DND-41 (cell line): Measurements from ENCODE around the gene GPR75.

ENCODE experiments used
- ATAC-seq: fragments of 200-7000 bp; cut with Tn5 transposase; 3 replicates; pipeline ENCODE4 v1.9.1; 2021; ENCODE audit warnings: low read depth; ENCODE audit not compliant: insufficient read depth
- DNase-seq: peaks from one replicate; pipeline ENCODE4 v3.0.0-alpha.2; 2020
- H2AFZ ChIP-seq: 2 replicates; pipeline ENCODE4 v1.6.0; 2012; ENCODE audit warnings: low read depth, low read length
- H3K27ac ChIP-seq: 2 replicates; pipeline ENCODE4 v1.5.1; 2012; ENCODE audit warnings: low read length, inconsistent platforms
- H3K27me3 ChIP-seq: fragments of 200-600 bp; sonication (generic); 2 replicates; pipeline ENCODE4 v1.6.0; 2012; ENCODE audit warnings: low read length, mild to moderate bottlenecking, inconsistent platforms; ENCODE audit not compliant: insufficient read depth, poor library complexity
- H3K36me3 ChIP-seq: 2 replicates; pipeline ENCODE4 v1.5.1; 2012; ENCODE audit warnings: low read length, inconsistent platforms; ENCODE audit not compliant: insufficient read depth
- H3K4me1 ChIP-seq: 2 replicates; pipeline ENCODE4 v1.5.1; 2012; ENCODE audit warnings: mild to moderate bottlenecking, low read length; ENCODE audit not compliant: insufficient read depth
- H3K4me2 ChIP-seq: 2 replicates; pipeline ENCODE4 v1.6.0; 2012; ENCODE audit warnings: mild to moderate bottlenecking, moderate library complexity, low read length, inconsistent platforms; ENCODE audit not compliant: insufficient read depth
- H3K4me3 ChIP-seq, 2 experiments: fragments of 200-600 bp in 1 of 2; shearing (Covaris generic) in 1 of 2; 2 replicates each; pipeline ENCODE4 v1.5.1; 2012 to 2016; ENCODE audit warnings: inconsistent platforms in 2 of 2, low read length in 2 of 2, mild to moderate bottlenecking in 2 of 2, low read depth in 1 of 2, moderate library complexity in 1 of 2
- H3K79me2 ChIP-seq: 2 replicates; pipeline ENCODE4 v1.6.0; 2012; ENCODE audit warnings: low read length, inconsistent platforms; ENCODE audit not compliant: insufficient read depth
- H3K9ac ChIP-seq: 2 replicates; pipeline ENCODE4 v1.6.0; 2012; ENCODE audit warnings: low read depth, mild to moderate bottlenecking, inconsistent platforms, low read length, moderate library complexity
- H3K9me3 ChIP-seq: 2 replicates; pipeline ENCODE4 v1.5.1; 2012; ENCODE audit warnings: low read length, moderate library complexity, mild to moderate bottlenecking, inconsistent platforms; ENCODE audit not compliant: insufficient read depth, severe bottlenecking
- H4K20me1 ChIP-seq: 2 replicates; pipeline ENCODE4 v1.6.0; 2012; ENCODE audit warnings: low read length; ENCODE audit not compliant: insufficient read depth
- CTCF ChIP-seq: IDR thresholded peaks from 2 replicates; pipeline ENCODE4 v1.5.1; 2012; ENCODE audit warnings: borderline replicate concordance, low read length, moderate library complexity, mild to moderate bottlenecking; ENCODE audit not compliant: poor library complexity, severe bottlenecking; ENCODE audit errors: extremely low read depth
- EZH2 ChIP-seq: IDR thresholded peaks from 3 replicates; pipeline ENCODE4 v1.6.1; 2012; ENCODE audit warnings: borderline replicate concordance, low read depth, mild to moderate bottlenecking, moderate library complexity, low read length, inconsistent platforms; ENCODE audit not compliant: severe bottlenecking

The GPR75 gene

GRCh38 chr2:53819634-53820033, 40.1 kb downstream of the GPR75 start:
- H3K9me3 ChIP-seq = no peaks in the 10 kb centered on the region
- no peaks in the 10 kb centered on the region for H3K4me1 ChIP-seq
- H3K9ac ChIP-seq = no peak overlapping the region
- no peak for TF ChIP-seq CTCF
- no peak for TF ChIP-seq EZH2
- H3K36me3 ChIP-seq = peaks cover 29% of the 10 kb centered on the region; the same call in 1 of the 2 replicates
- DNase-seq = no peak
- no peaks in the 10 kb centered on the region for H3K79me2 ChIP-seq
- no peaks in the 10 kb centered on the region for H3K27me3 ChIP-seq
- no peak overlapping the region for H2AFZ ChIP-seq
- no peak overlapping the region for H3K4me2 ChIP-seq
- no peaks in the 10 kb centered on the region for H4K20me1 ChIP-seq
- H3K4me3 ChIP-seq = no peak overlapping the region
- H3K27ac ChIP-seq = no peak overlapping the region
- ATAC-seq = no peak

- no peak overlapping the region for H2AFZ ChIP-seq
- no peak overlapping the region for H3K4me3 ChIP-seq
Measured at GRCh38 chr2:53818854-53819435, 40.8 kb downstream of the GPR75 start.

GRCh38 chr2:53813151-53813550, 46.6 kb downstream of the GPR75 start:
- H3K4me3 ChIP-seq = no peak overlapping the region
- no peaks in the 10 kb centered on the region for H4K20me1 ChIP-seq
- H3K9ac ChIP-seq = no peak overlapping the region
- H3K27me3 ChIP-seq = no peaks in the 10 kb centered on the region
- peaks cover 76% of the 10 kb centered on the region for H3K36me3 ChIP-seq
- H3K9me3 ChIP-seq = no peaks in the 10 kb centered on the region
- no peak overlapping the region for H2AFZ ChIP-seq
- no peaks in the 10 kb centered on the region for H3K4me1 ChIP-seq
- H3K27ac ChIP-seq = no peak overlapping the region
- DNase-seq (no peak), ATAC-seq (no peak)
- no peak overlapping the region for H3K4me2 ChIP-seq
- no peaks in the 10 kb centered on the region for H3K79me2 ChIP-seq
- TF ChIP-seq EZH2 (no peak), CTCF (no peak)

More at GRCh38 chr2:53818854-53819435, 40.8 kb downstream of the GPR75 start:
- peaks cover 31% of the 10 kb centered on the region; the same call in 1 of the 2 replicates for H3K36me3 ChIP-seq
- DNase-seq = no peak
- H3K9me3 ChIP-seq = no peaks in the 10 kb centered on the region
- no peaks in the 10 kb centered on the region for H4K20me1 ChIP-seq
- H3K9ac ChIP-seq = no peak overlapping the region
- no peaks in the 10 kb centered on the region for H3K4me1 ChIP-seq
- H3K27me3 ChIP-seq = no peaks in the 10 kb centered on the region
- H3K79me2 ChIP-seq = no peaks in the 10 kb centered on the region
- no peak overlapping the region for H3K27ac ChIP-seq
- TF ChIP-seq CTCF (no peak), EZH2 (no peak)
- H3K4me2 ChIP-seq = no peak overlapping the region
- no peak for ATAC-seq
